Mammary epithelial cell (primary cell): ENCODE data around the gene DENND1A.

Experiments used
- EZH2 ChIP-seq: IDR thresholded peaks from 2 replicates; pipeline ENCODE4 v1.6.1; 2012; ENCODE audit warnings: low read length, inconsistent platforms, borderline replicate concordance
- TF ChIP-seq, protein P1 (sequence below), 2 donors: IDR thresholded peaks in 1 of 2; conservative IDR thresholded peaks in 1 of 2; 2 replicates each; pipeline ENCODE4 v1.5.1; 2011 to 2012; ENCODE audit warnings: inconsistent platforms in 2 of 2, low read length in 2 of 2, mild to moderate bottlenecking in 2 of 2, control low read depth in 1 of 2, low read depth in 1 of 2; ENCODE audit not compliant: insufficient read depth in 1 of 2; ENCODE audit errors: extremely low read depth in 1 of 2

GRCh38 chr9:123828449-123828848 lies 101.5 kb downstream of the DENND1A start:
- TF ChIP-seq, protein P1, sequence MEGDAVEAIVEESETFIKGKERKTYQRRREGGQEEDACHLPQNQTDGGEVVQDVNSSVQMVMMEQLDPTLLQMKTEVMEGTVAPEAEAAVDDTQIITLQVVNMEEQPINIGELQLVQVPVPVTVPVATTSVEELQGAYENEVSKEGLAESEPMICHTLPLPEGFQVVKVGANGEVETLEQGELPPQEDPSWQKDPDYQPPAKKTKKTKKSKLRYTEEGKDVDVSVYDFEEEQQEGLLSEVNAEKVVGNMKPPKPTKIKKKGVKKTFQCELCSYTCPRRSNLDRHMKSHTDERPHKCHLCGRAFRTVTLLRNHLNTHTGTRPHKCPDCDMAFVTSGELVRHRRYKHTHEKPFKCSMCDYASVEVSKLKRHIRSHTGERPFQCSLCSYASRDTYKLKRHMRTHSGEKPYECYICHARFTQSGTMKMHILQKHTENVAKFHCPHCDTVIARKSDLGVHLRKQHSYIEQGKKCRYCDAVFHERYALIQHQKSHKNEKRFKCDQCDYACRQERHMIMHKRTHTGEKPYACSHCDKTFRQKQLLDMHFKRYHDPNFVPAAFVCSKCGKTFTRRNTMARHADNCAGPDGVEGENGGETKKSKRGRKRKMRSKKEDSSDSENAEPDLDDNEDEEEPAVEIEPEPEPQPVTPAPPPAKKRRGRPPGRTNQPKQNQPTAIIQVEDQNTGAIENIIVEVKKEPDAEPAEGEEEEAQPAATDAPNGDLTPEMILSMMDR (conservative IDR thresholded peaks at IDR 0.05 in 1 of 2, IDR thresholded peaks at IDR 0.05 in 1 of 2; ENCODE audit: extremely low read depth in 1 of 2, insufficient read depth in 1 of 2, low read depth in 1 of 2, low read length in 2 of 2): no peak
- no peak for TF ChIP-seq EZH2
